Measurements from ENCODE around the gene ONECUT3.
"Not testable (repeated sequence)": the region's sequence is repeated elsewhere in the genome, so short reads cannot be mapped to it uniquely, and the experiment has no call there.

ONECUT3 gene

GRCh38 chr19:1752757-1753728 is at the start of gene ONECUT3:
Gene ONECUT3, plus strand, starts transcription at chr19:1753506. Its CDS starts 157 bp downstream, at chr19:1753663.
- DNase-seq (ENCODE audit: low spot score) = no peak

- no peak for DNase-seq (ENCODE audit: low spot score)
Observed at GRCh38 chr19:1704339-1704738, 49.0 kb upstream of the ONECUT3 start.

GRCh38 chr19:1705367-1705766 is 47.9 kb upstream of the ONECUT3 start:
- no peak for DNase-seq (ENCODE audit: low spot score)

GRCh38 chr19:1706646-1707045 is 46.7 kb upstream of the ONECUT3 start:
- not testable (repeated sequence) for DNase-seq (ENCODE audit: low spot score)

GRCh38 chr19:1707240-1707639 is 46.1 kb upstream of the ONECUT3 start:
- no peak for DNase-seq (ENCODE audit: low spot score)

GRCh38 chr19:1713170-1713569 is 40.1 kb upstream of the ONECUT3 start:
- DNase-seq (ENCODE audit: low spot score) = no peak

GRCh38 chr19:1715540-1715939 is 37.8 kb upstream of the ONECUT3 start:
- DNase-seq (ENCODE audit: low spot score) = no peak

GRCh38 chr19:1717200-1717969 is 35.9 kb upstream of the ONECUT3 start:
- no peak for DNase-seq (ENCODE audit: low spot score)

GRCh38 chr19:1717970-1718264 is 35.4 kb upstream of the ONECUT3 start:
- no peak for DNase-seq (ENCODE audit: low spot score)

- DNase-seq (ENCODE audit: low spot score) = no peak
Observed at GRCh38 chr19:1718420-1719291, 34.6 kb upstream of the ONECUT3 start.

- no peak for DNase-seq (ENCODE audit: low spot score)
Observed at GRCh38 chr19:1719519-1719918, 33.8 kb upstream of the ONECUT3 start.

GRCh38 chr19:1720237-1720636 is 33.1 kb upstream of the ONECUT3 start:
- no peak for DNase-seq (ENCODE audit: low spot score)

- no peak for DNase-seq (ENCODE audit: low spot score)
Observed at GRCh38 chr19:1725100-1726064, 27.9 kb upstream of the ONECUT3 start.

GRCh38 chr19:1728816-1729567 is 24.3 kb upstream of the ONECUT3 start:
- no peak for DNase-seq (ENCODE audit: low spot score)

GRCh38 chr19:1729568-1729925 is 23.8 kb upstream of the ONECUT3 start:
- no peak for DNase-seq (ENCODE audit: low spot score)

GRCh38 chr19:1730157-1730556 is 23.1 kb upstream of the ONECUT3 start:
- no peak for DNase-seq (ENCODE audit: low spot score)

- DNase-seq (ENCODE audit: low spot score) = no peak
Observed at GRCh38 chr19:1734321-1734966, 18.9 kb upstream of the ONECUT3 start.

GRCh38 chr19:1736280-1736679 is 17.0 kb upstream of the ONECUT3 start:
- DNase-seq (ENCODE audit: low spot score) = no peak

- DNase-seq (ENCODE audit: low spot score) = no peak
Observed at GRCh38 chr19:1736927-1737326, 16.4 kb upstream of the ONECUT3 start.

Data from SW480 (cell line).